ENCODE results near the gene FSHB. TPM values are rescaled to one million over a fixed set of nuclear protein-coding genes. Genes with fewer than 3 reads are reported as not detected.

Gene FSHB
- total RNA-seq: not detected

DNA sequence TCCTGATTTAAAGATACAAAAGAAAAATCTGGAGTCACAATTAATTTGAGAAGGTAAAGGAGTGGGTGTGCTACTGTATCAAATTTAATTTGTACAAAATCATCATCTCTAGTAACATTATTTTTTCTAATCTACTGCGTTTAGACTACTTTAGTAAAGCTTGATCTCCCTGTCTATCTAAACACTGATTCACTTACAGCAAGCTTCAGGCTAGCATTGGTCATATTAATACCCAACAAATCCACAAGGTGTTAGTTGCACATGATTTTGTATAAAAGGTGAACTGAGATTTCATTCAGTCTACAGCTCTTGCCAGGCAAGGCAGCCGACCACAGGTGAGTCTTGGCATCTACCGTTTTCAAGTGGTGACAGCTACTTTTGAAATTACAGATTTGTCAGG is at the start of gene FSHB:
Gene FSHB, plus strand, starts transcription at position 301 of the 400 bp plus-strand sequence. CDS start 889 bp downstream, outside the sequence.

Other genes starting within 250 kb of the FSHB start
- gene KCNA4, start 214.0 kb upstream of the FSHB start, total RNA-seq: not detected
- gene ARL14EP, start 92.1 kb downstream of the FSHB start, total RNA-seq: 10 to 100 TPM; 34.8 to 35.2 TPM